Mesendoderm (in vitro differentiated cells): Measurements from ENCODE around the gene TEK.
"Not testable (repeated sequence)": the region's sequence is repeated elsewhere in the genome, so short reads cannot be mapped to it uniquely, and the experiment has no call there.

ENCODE experiments used
- DNase-seq: peaks from one replicate; pipeline ENCODE4 v3.0.0; 2013
- H2AK5ac ChIP-seq: 2 replicates; pipeline ENCODE4 v1.6.1; 2013; ENCODE audit warnings: low read length, inconsistent platforms
- H2BK120ac ChIP-seq: 2 replicates; pipeline ENCODE4 v1.6.1; 2013; ENCODE audit warnings: low read depth, mild to moderate bottlenecking, low read length, moderate library complexity, mixed read lengths
- H2BK15ac ChIP-seq: replicated peaks from 2 replicates; pipeline ENCODE4 v1.6.1; 2013; ENCODE audit warnings: low read depth, mild to moderate bottlenecking, moderate library complexity
- H2BK5ac ChIP-seq: 2 replicates; pipeline ENCODE4 v1.6.1; 2013; ENCODE audit warnings: low read length, inconsistent platforms
- H3K18ac ChIP-seq: 2 replicates; pipeline ENCODE4 v1.6.1; 2013; ENCODE audit warnings: mild to moderate bottlenecking, low read length, mixed read lengths
- H3K23ac ChIP-seq: one replicate; pipeline ENCODE4 v1.6.1; 2013; ENCODE audit warnings: low read length
- H3K27ac ChIP-seq: 2 replicates; pipeline ENCODE4 v1.5.1; 2013; ENCODE audit warnings: low read depth, mild to moderate bottlenecking, inconsistent platforms, low read length, moderate library complexity
- H3K27me3 ChIP-seq: 2 replicates; pipeline ENCODE4 v1.6.1; 2013; ENCODE audit warnings: low read length, control low read depth, mild to moderate bottlenecking, inconsistent platforms; ENCODE audit not compliant: insufficient read depth, poor library complexity
- H3K36me3 ChIP-seq: 2 replicates; pipeline ENCODE4 v1.6.1; 2013; ENCODE audit warnings: low read length, inconsistent platforms; ENCODE audit not compliant: control insufficient read depth, insufficient read depth
- H3K4ac ChIP-seq: one replicate; pipeline ENCODE4 v1.6.1; 2013; ENCODE audit warnings: low read depth, mild to moderate bottlenecking, low read length, moderate library complexity
- H3K4me1 ChIP-seq: 2 replicates; pipeline ENCODE4 v1.6.1; 2013; ENCODE audit warnings: low read depth, low read length, inconsistent platforms; ENCODE audit not compliant: control insufficient read depth
- H3K4me2 ChIP-seq: 2 replicates; pipeline ENCODE4 v1.6.1; 2013; ENCODE audit warnings: low read length
- H3K4me3 ChIP-seq: 2 replicates; pipeline ENCODE4 v1.5.1; 2013; ENCODE audit warnings: mild to moderate bottlenecking, low read length
- H3K56ac ChIP-seq: one replicate; pipeline ENCODE4 v1.6.1; 2013; ENCODE audit warnings: low read length
- H3K79me1 ChIP-seq: 2 replicates; pipeline ENCODE4 v1.6.1; 2013; ENCODE audit warnings: low read length, inconsistent platforms
- H3K79me2 ChIP-seq: 2 replicates; pipeline ENCODE4 v1.6.1; 2013; ENCODE audit warnings: mild to moderate bottlenecking, low read length; ENCODE audit not compliant: control insufficient read depth, insufficient read depth
- H3K9ac ChIP-seq: 2 replicates; pipeline ENCODE4 v1.6.1; 2013; ENCODE audit warnings: low read length, inconsistent platforms
- H4K5ac ChIP-seq: one replicate; pipeline ENCODE4 v1.6.1; 2013; ENCODE audit warnings: low read length
- H4K8ac ChIP-seq: one replicate; pipeline ENCODE4 v1.6.1; 2013; ENCODE audit warnings: low read depth, mild to moderate bottlenecking, control low read depth, low read length, moderate library complexity
- WGBS: extraction: QIAGEN DNeasy Blood & Tissue Kit; methylation state at CpG from one replicate; pipeline ENCODE4 v1.1.7; 2013; ENCODE audit warnings: low lambda C conversion rate, missing lambda C conversion rate; ENCODE audit not compliant: insufficient coverage; ENCODE audit errors: extremely low coverage; 5-methylcytosine and 5-hydroxymethylcytosine counted together

Gene TEK

GRCh38 chr9:27090711-27091110 is 18.3 kb upstream of the TEK start:
- H2AK5ac ChIP-seq, result no peak overlapping the region

GRCh38 chr9:27092496-27092895 is 16.5 kb upstream of the TEK start:
- H4K8ac ChIP-seq, H3K79me2 ChIP-seq, H3K23ac ChIP-seq, H3K27me3 ChIP-seq, H3K9ac ChIP-seq, H2BK120ac ChIP-seq, H3K79me1 ChIP-seq, H2AK5ac ChIP-seq, H2BK5ac ChIP-seq, H2BK15ac ChIP-seq, H3K56ac ChIP-seq, H3K4me1 ChIP-seq, H3K4me3 ChIP-seq, DNase-seq, H4K5ac ChIP-seq, H3K4ac ChIP-seq, H3K27ac ChIP-seq, H3K36me3 ChIP-seq, H3K4me2 ChIP-seq, H3K18ac ChIP-seq: not testable (repeated sequence)
- no CpG with 5 or more reads among the region's 27 CpGs for WGBS

More at GRCh38 chr9:27090711-27091110, 18.3 kb upstream of the TEK start:
- Histone ChIP-seq H3K4me1 (no peaks in the 10 kb centered on the region), H3K27ac (no peak overlapping the region), H2BK15ac (no peak overlapping the region), H3K4me3 (no peak overlapping the region), H3K27me3 (no peaks in the 10 kb centered on the region), H3K18ac (no peak overlapping the region), H3K9ac (no peak overlapping the region), H4K8ac (no peak overlapping the region), H3K79me1 (no peaks in the 10 kb centered on the region), H3K23ac (no peak overlapping the region), H4K5ac (no peak overlapping the region), H3K4ac (no peak overlapping the region), H2BK5ac (no peak overlapping the region), H3K79me2 (no peaks in the 10 kb centered on the region), H3K4me2 (no peak overlapping the region), H3K36me3 (no peaks in the 10 kb centered on the region), H3K56ac (no peak overlapping the region), H2BK120ac (no peak overlapping the region)
- no peak for DNase-seq
- no CpG with 5 or more reads among the region's 1 CpG for WGBS

- not testable (repeated sequence) for H3K18ac ChIP-seq, H3K9ac ChIP-seq, H3K4me1 ChIP-seq, H4K8ac ChIP-seq, H2AK5ac ChIP-seq, DNase-seq, H3K4ac ChIP-seq, H3K27ac ChIP-seq, H2BK15ac ChIP-seq, H3K27me3 ChIP-seq, H3K23ac ChIP-seq, H2BK120ac ChIP-seq, H3K79me1 ChIP-seq, H3K4me2 ChIP-seq, H3K36me3 ChIP-seq, H2BK5ac ChIP-seq, H4K5ac ChIP-seq, H3K79me2 ChIP-seq, H3K56ac ChIP-seq, H3K4me3 ChIP-seq
- WGBS, result no CpG with 5 or more reads among the region's 17 CpGs
Measured at GRCh38 chr9:27093384-27094067, 15.5 kb upstream of the TEK start.

GRCh38 chr9:27094640-27095298 is 14.3 kb upstream of the TEK start:
- H4K5ac ChIP-seq, result no peak overlapping the region
- no peak overlapping the region for H2BK5ac ChIP-seq
- no peak overlapping the region for H4K8ac ChIP-seq
- no CpG with 5 or more reads among the region's 3 CpGs for WGBS
- no peak for DNase-seq
- H3K4me3 ChIP-seq, result no peak overlapping the region
- H3K79me1 ChIP-seq, result no peaks in the 10 kb centered on the region
- no peaks in the 10 kb centered on the region for H3K36me3 ChIP-seq
- H3K4me1 ChIP-seq, result no peaks in the 10 kb centered on the region
- H3K27ac ChIP-seq, result no peak overlapping the region
- H3K18ac ChIP-seq, result no peak overlapping the region
- H3K4ac ChIP-seq, result no peak overlapping the region
- no peak overlapping the region for H3K23ac ChIP-seq
- no peak overlapping the region for H2BK120ac ChIP-seq
- no peaks in the 10 kb centered on the region for H3K79me2 ChIP-seq
- H3K4me2 ChIP-seq, result no peak overlapping the region
- H3K56ac ChIP-seq, result no peak overlapping the region
- no peak overlapping the region for H2BK15ac ChIP-seq
- H2AK5ac ChIP-seq, result no peak overlapping the region
- no peak overlapping the region for H3K9ac ChIP-seq
- no peaks in the 10 kb centered on the region for H3K27me3 ChIP-seq

- no peaks in the 10 kb centered on the region for H3K27me3 ChIP-seq
- H3K18ac ChIP-seq, result no peak overlapping the region
- no peak overlapping the region for H4K8ac ChIP-seq
- no peak overlapping the region for H2BK15ac ChIP-seq
- H3K4ac ChIP-seq, result no peak overlapping the region
- H3K79me2 ChIP-seq, result no peaks in the 10 kb centered on the region
- H3K27ac ChIP-seq, result no peak overlapping the region
- H2AK5ac ChIP-seq, result no peak overlapping the region
- no peak overlapping the region for H2BK5ac ChIP-seq
- no peak overlapping the region for H4K5ac ChIP-seq
- no peak overlapping the region for H3K56ac ChIP-seq
- no peak overlapping the region for H3K23ac ChIP-seq
- H3K4me3 ChIP-seq, result no peak overlapping the region
- no peaks in the 10 kb centered on the region for H3K4me1 ChIP-seq
- no peak for DNase-seq
- no peak overlapping the region for H3K9ac ChIP-seq
- no CpG with 5 or more reads among the region's 2 CpGs for WGBS
- H3K4me2 ChIP-seq, result no peak overlapping the region
- H2BK120ac ChIP-seq, result no peak overlapping the region
- no peaks in the 10 kb centered on the region for H3K79me1 ChIP-seq
- no peaks in the 10 kb centered on the region for H3K36me3 ChIP-seq
Measured at GRCh38 chr9:27107241-27107640, 1.8 kb upstream of the TEK start.
